22Rv1 (cell line): ENCODE measurements around the gene ZNF761.

Source experiments
- H3K27ac ChIP-seq: fragments of 450-650 bp; 2 replicates; pipeline ENCODE4 v1.5.1; 2017
- CTCF ChIP-seq: fragments of 450-650 bp; IDR thresholded peaks from 2 replicates; pipeline ENCODE4 v1.5.1; 2017; ENCODE audit warnings: mild to moderate bottlenecking
- ZFX ChIP-seq: fragments of 450-650 bp; IDR thresholded peaks from 2 replicates; pipeline ENCODE4 v1.6.1; 2017; ENCODE audit warnings: antibody characterized with exemption, borderline replicate concordance

Gene ZNF761

DNA sequence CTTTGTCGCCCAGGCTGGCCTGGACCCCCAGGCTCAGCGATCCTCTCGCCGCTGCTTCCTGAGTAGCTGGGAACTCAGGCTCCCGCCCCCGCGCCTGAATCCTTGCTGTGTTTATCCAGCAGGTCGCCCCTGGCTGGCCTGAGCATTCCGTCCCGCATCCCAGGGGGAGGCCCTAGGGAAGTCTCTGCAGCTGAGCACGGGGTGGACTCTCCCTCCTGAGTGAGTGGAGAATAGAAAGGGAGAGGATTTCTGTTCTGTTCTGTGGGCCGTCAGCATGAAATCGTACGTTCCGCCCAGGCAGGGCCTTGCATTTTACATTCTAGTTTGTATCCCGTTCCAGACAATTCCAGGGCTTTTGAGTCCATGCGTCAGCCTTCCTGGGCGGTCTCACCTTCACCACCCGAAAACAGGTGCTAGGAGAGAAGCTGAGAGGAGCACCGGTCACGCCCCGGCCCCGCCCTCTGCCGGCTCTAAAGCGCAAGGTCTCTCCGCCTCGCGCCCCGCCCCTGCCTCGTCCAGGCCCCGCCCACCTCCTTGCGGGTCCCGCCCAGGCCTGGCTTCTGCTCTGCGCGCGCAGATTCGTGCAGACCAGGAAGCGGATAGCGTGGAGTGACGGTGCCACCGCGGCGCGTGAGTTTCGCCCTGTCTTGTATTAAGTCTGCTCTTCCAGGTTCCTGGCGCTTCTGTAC, at the start of gene ZNF761:
ZNF761 (plus strand) TSS at position 586 of the 689 bp plus-strand sequence. CDS start 15,285 bp downstream, outside the sequence.
- TF ChIP-seq ZFX (no peak), CTCF (no peak)
- H3K27ac ChIP-seq: peak within 1 kb of the TSS; percentile 74

DNA sequence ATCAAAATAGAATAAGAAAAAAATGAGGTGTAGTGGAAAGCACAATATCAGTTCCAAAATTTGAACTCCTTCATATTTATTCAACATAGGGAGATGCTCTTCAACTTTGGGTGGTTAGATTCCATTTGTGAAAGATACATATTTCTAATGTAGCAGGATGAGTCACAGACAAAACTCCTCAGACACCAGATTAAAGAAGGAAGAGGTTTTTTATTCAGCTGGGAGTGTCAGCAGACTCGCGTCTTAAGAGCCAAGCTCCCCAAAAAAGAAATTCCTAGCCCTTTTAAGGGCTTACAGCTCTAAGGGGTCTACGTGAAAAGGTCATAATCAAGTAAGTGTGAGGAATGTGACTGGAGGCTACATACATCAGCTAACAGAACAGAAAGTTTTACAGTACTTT, 43.6 kb upstream of the ZNF761 start:
- TF ChIP-seq ZFX: no peak
- no peak for TF ChIP-seq CTCF
- no peak overlapping the region for H3K27ac ChIP-seq

DNA sequence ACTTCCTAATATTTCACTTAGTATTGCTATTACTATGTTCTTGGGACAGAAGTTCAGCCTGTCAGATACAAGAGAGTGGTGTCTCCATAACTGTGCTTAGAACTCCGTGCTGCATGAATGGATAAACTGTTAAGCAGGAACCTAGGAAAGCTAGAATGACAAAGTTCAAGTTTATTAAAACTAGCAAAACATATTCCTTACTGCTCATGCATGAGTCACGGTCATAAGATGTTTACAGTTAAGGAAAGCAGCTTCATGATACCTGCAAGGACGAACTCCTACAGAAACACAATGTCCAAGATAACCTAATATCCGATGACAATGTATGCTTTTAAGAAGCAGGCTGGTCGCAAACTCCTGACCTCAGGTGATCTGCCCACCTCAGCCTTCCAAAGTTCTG, 42.9 kb upstream of the ZNF761 start:
- TF ChIP-seq CTCF: no peak
- TF ChIP-seq ZFX: no peak
- no peak overlapping the region for H3K27ac ChIP-seq

DNA sequence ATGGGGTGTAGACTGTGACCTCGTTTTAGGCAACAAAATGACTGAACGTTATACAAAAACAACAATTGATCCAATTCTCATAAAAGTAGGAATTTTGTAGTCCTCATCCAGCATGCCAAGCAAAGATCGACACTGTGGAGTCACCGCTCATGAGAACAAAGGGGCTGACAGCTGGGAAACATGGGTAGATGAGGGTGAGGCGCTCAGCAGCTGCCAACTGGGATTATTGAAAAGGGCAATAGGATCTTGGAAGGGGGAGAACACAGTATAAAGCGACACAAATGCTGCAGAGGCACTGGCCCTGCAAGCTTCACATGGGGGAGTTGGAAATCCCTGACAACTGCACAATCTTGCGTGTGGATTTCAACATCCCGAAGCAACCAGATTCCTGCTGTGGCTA, 42.2 kb upstream of the ZNF761 start:
- no peak overlapping the region for H3K27ac ChIP-seq
- no peak for TF ChIP-seq CTCF
- no peak for TF ChIP-seq ZFX

- H3K27ac ChIP-seq: no peak overlapping the region
- no peak for TF ChIP-seq CTCF
- no peak for TF ChIP-seq ZFX
These were observed 41.8 kb upstream of the ZNF761 start for GRCh38 chr19:53389978-53390377.

- TF ChIP-seq CTCF (no peak), ZFX (no peak)
- peak overlapping the region; percentile 78; the same call in 1 of the 2 replicates for H3K27ac ChIP-seq
These were observed 37.2 kb upstream of the ZNF761 start for GRCh38 chr19:53394522-53394973.

- TF ChIP-seq ZFX (no peak), CTCF (peak; percentile 62)
- peak within 1 kb of the TSS; percentile 78 for H3K27ac ChIP-seq
These were observed 36.6 kb upstream of the ZNF761 start, which contains the start of gene ZNF765 for GRCh38 chr19:53394974-53395839. Gene ZNF765, plus strand, starts transcription at chr19:53395149. Its CDS starts 2,867 bp downstream, at chr19:53398016.

DNA sequence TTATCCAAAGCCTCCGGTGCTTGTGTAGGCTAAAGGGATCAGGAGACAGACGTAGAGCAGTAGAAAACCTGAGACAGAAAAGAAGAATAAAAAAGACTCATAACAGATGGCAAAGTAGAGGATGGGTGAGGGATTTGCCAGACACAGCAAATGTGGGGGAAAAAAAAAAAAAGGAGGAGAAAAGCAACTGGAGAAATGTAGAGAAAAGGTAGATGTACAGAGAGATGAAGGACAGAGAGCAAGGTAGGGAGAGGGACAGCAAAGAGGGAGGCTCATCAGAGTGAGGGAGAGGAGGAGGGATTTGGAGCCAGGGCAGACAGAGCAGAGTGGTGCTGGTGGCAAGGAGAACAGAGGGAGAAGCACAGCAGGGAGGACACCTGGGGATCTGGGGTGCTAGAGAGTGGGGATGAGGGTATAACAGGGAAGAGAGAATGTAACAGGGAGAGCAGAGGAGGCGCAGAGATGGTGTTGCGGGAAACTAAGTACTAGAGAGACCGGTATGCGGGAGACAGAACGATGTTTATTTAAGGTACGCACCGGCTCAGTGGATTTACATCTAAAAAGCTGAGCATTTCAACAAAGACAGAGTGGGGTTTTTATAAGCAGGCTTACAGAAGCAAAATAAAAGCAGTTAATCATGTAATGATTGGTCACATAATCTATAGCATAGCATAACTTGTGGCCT, 35.8 kb upstream of the ZNF761 start:
- H3K27ac ChIP-seq: peak overlapping the region; percentile 78
